Right lobe of liver (tissue), 6 donors: Measurements from ENCODE around the gene EFCAB10. TPM values are rescaled to one million over a fixed set of nuclear protein-coding genes. Genes with fewer than 3 reads are reported as not detected.

ENCODE experiments used
- ATAC-seq, 4 donors: fragments of 200-7000 bp; cut with Tn5 transposase; one replicate each; pipeline ENCODE4 v1.9.1; 2020; ENCODE audit warnings: mild to moderate bottlenecking in 4 of 4, moderate library complexity in 4 of 4
- DNase-seq, 3 donors: peaks; one replicate each; pipeline ENCODE4 v3.0.0-alpha.2; 2020
- H3K27ac ChIP-seq, 3 donors: fragments of 200-600 bp; one replicate each; pipeline ENCODE4 v1.8.0; 2022
- H3K27me3 ChIP-seq, 2 donors: fragments of 200-600 bp; one replicate each; pipeline ENCODE4 v1.8.0; 2022
- H3K36me3 ChIP-seq, 4 donors: fragments of 200-600 bp; sonication (generic) in 1 of 4; one replicate each; pipeline versions ENCODE4 v1.5.1 to v1.8.0; 2017 to 2022; ENCODE audit warnings: control low read depth in 1 of 4
- H3K4me1 ChIP-seq, 4 donors: fragments of 200-600 bp; sonication (generic) in 1 of 4; one replicate each; pipeline versions ENCODE4 v1.5.1 to v1.8.0; 2017 to 2022; ENCODE audit warnings: control low read depth in 1 of 4
- H3K4me3 ChIP-seq, 3 donors: fragments of 200-600 bp; one replicate each; pipeline ENCODE4 v1.8.0; 2022
- H3K9me3 ChIP-seq, 4 donors: fragments of 200-600 bp; sonication (generic) in 1 of 4; one replicate each; pipeline versions ENCODE4 v1.5.1 to v1.8.0; 2017 to 2022; ENCODE audit warnings: control low read depth in 1 of 4
- POLR2A ChIP-seq: fragments of 450-650 bp; IDR thresholded peaks from one replicate; pipeline ENCODE4 v1.6.1; 2017; ENCODE audit warnings: antibody characterized with exemption, mild to moderate bottlenecking
- WGBS: methylation state at CpG from one replicate; pipeline ENCODE4 v1.1.6; 2018; ENCODE audit warnings: low coverage, low lambda C conversion rate; ENCODE audit not compliant: insufficient coverage; ENCODE audit errors: missing lambda C conversion rate; 5-methylcytosine and 5-hydroxymethylcytosine counted together
- intact Hi-C, 2 donors: fragments of 100-400 bp; cut with DNase I; formaldehyde crosslinking; loops; one replicate each; pipeline versions ENCODE4 v1.11.2 to v1.14.1; 2022
- total RNA-seq, 6 experiments: library from RNA; depleted of rRNA in 2 of 6; stranded (reverse); fragments of >200 nt in 2 of 6; fragmentation: NEBNext Ultra II Directional in 3 of 6; extraction: Animal tissue kit (Norgen Biotek cat#: 25700) in 3 of 6; gene quantifications; one replicate each; pipeline versions ENCODE4 v1.1.0 to v1.2.4, GENCODE V29; 2016 to 2023
- TF ChIP-seq, protein P1 (sequence below), 4 donors: fragments of 200-600 bp in 3 of 4; fragments of 450-650 bp in 1 of 4; IDR thresholded peaks; one replicate each; pipeline versions ENCODE4 v1.5.1 to v1.8.0; 2016 to 2022; ENCODE audit warnings: antibody characterized with exemption in 4 of 4, mild to moderate bottlenecking in 2 of 4
- donor health status: DM: no; HTN: yes; CAD: no.
- donor health status: DM: no; HTN: no; CAD: no.
- donor health status: DM: no; HTN: no; CAD: no.
- donor health status: DM: no; HTN: yes; CAD: no.
- donor health status: DM: no; HTN: yes; CAD: no.

EFCAB10 gene
- total RNA-seq, 6 experiments from 2014 or later, result not detected

DNA sequence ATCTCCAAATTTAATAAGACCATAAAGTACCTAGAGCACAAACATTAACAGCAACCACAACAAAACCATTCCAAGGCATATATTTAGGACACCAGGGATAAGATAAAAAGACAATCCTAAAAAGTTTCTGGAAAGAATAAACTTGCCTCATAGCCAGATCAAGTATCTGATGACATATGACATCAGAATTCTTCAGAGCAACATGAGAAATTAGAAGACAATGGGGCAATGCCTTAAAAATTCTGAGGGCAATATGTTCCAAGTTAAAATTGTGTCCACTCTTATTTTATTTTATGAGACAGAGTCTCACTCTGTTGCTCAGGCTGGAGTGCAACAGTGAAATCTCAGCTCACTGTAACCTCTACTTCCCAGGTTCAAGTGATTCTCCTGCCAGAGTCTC is 2.8 kb downstream of the EFCAB10 start:
- no peaks in the 10 kb centered on the region for H3K27me3 ChIP-seq

GRCh38 chr7:105577251-105577650 is 4.0 kb downstream of the EFCAB10 start:
- no peak overlapping the region for H3K4me3 ChIP-seq
- no peaks in the 10 kb centered on the region for H3K27me3 ChIP-seq
- no peak for DNase-seq
- no peak overlapping the region for H3K27ac ChIP-seq
- 100% methylated on average over 1 of the region's 1 CpG for WGBS
- no peaks in the 10 kb centered on the region for H3K36me3 ChIP-seq
- TF ChIP-seq POLR2A, result no peak
- TF ChIP-seq, protein P1, sequence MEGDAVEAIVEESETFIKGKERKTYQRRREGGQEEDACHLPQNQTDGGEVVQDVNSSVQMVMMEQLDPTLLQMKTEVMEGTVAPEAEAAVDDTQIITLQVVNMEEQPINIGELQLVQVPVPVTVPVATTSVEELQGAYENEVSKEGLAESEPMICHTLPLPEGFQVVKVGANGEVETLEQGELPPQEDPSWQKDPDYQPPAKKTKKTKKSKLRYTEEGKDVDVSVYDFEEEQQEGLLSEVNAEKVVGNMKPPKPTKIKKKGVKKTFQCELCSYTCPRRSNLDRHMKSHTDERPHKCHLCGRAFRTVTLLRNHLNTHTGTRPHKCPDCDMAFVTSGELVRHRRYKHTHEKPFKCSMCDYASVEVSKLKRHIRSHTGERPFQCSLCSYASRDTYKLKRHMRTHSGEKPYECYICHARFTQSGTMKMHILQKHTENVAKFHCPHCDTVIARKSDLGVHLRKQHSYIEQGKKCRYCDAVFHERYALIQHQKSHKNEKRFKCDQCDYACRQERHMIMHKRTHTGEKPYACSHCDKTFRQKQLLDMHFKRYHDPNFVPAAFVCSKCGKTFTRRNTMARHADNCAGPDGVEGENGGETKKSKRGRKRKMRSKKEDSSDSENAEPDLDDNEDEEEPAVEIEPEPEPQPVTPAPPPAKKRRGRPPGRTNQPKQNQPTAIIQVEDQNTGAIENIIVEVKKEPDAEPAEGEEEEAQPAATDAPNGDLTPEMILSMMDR (IDR thresholded peaks at IDR 0.05), result no peak
- no peak for ATAC-seq
- intact Hi-C loops, result no loop called here
- H3K4me1 ChIP-seq, result peaks cover 0 to 7% (median 0%) of the 10 kb centered on the region in 4 donors
- no peaks in the 10 kb centered on the region for H3K9me3 ChIP-seq

More for the DNA sequence above, 2.8 kb downstream of the EFCAB10 start:
- no peak for DNase-seq
- no peaks in the 10 kb centered on the region for H3K9me3 ChIP-seq
- ATAC-seq, result no peak
- no peak overlapping the region for H3K4me3 ChIP-seq
- no peaks in the 10 kb centered on the region for H3K36me3 ChIP-seq
- TF ChIP-seq, protein P1 (IDR thresholded peaks at IDR 0.05), result no peak
- no peak for TF ChIP-seq POLR2A
- intact Hi-C loops, result no loop called here
- H3K4me1 ChIP-seq, result peaks cover 0 to 7% (median 0%) of the 10 kb centered on the region in 4 donors
- H3K27ac ChIP-seq, result no peak overlapping the region

DNA sequence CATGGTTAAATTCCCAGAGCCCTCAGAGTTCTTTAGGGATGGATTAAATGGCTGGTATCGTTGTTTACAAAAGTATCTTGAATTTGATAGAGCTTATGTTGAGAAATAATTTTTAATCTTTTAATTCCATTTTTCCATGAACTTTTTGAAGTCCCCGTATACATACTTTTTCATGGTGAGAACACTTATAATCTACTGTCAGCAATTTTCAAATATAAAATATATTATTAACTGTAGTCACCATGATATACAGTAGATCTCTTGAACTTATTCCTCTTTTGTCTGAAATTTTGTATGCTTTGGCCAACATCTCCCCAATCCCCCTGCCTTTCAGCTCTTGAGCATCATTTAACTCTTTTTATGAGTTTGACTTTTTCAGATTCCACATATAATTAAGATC is 9.4 kb downstream of the EFCAB10 start:
- WGBS, result 100% methylated on average over 2 of the region's 2 CpGs
- intact Hi-C loops, result no loop called here
- Histone ChIP-seq H3K4me3 (no peak overlapping the region), H3K4me1 (no peaks in the 10 kb centered on the region), H3K27me3 (no peaks in the 10 kb centered on the region), H3K36me3 (peaks cover 0 to 18% (median 5%) of the 10 kb centered on the region in 4 donors), H3K27ac (no peak overlapping the region), H3K9me3 (no peaks in the 10 kb centered on the region)
- TF ChIP-seq, protein P1 (IDR thresholded peaks at IDR 0.05), result no peak
- TF ChIP-seq POLR2A, result no peak
- no peak for DNase-seq
- ATAC-seq, result no peak

DNA sequence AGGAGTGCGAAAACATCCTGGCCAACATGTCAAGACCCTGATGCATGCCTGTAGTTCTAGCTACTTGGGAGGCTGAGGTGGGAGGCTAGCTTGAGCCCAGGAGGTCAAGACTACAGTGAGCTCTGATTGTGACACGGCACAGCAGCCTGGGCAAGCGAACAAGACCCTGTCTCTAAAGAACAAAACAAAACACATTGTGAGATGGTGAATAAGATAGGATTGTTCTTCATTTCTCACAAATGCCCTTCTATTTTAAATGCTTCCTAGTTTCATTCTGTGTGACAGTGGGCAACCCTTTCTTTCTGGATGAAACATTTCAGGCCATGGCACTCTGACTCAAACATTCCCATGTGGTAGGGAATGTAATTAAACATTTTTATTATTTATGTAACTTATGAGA is 13.5 kb downstream of the EFCAB10 start:
- Histone ChIP-seq H3K36me3 (peaks cover 0 to 52% (median 11%) of the 10 kb centered on the region in 4 donors), H3K4me3 (no peak overlapping the region), H3K9me3 (no peaks in the 10 kb centered on the region), H3K27ac (no peak overlapping the region), H3K27me3 (no peaks in the 10 kb centered on the region), H3K4me1 (no peaks in the 10 kb centered on the region)
- ATAC-seq (no peak), DNase-seq (no peak)
- WGBS, result 100% methylated on average over 3 of the region's 3 CpGs
- intact Hi-C loops, result no loop called here
- TF ChIP-seq, protein P1 (IDR thresholded peaks at IDR 0.05), result no peak

- peaks cover 0 to 52% (median 11%) of the 10 kb centered on the region in 4 donors for H3K36me3 ChIP-seq
- intact Hi-C loops, result no loop called here
- 56% methylated on average over 2 of the region's 2 CpGs for WGBS
- ATAC-seq, result no peak
- no peaks in the 10 kb centered on the region for H3K27me3 ChIP-seq
- H3K4me3 ChIP-seq, result no peak overlapping the region
- DNase-seq, result no peak
- H3K4me1 ChIP-seq, result no peaks in the 10 kb centered on the region
- H3K9me3 ChIP-seq, result no peaks in the 10 kb centered on the region
- TF ChIP-seq, protein P1 (IDR thresholded peaks at IDR 0.05), result no peak
- TF ChIP-seq POLR2A, result no peak
- no peak overlapping the region for H3K27ac ChIP-seq
Measured at GRCh38 chr7:105567024-105567423, 14.3 kb downstream of the EFCAB10 start.
